COLO668 (cell line): Measurements from ENCODE around the gene SLC4A1.

Experiments used
- DNase-seq: peaks from one replicate; lab custom pipeline; 2025; ENCODE audit not compliant: unreplicated experiment; lab: John Stamatoyannopoulos, UW

SLC4A1 gene

GRCh38 chr17:44221862-44222111 lies 46.1 kb downstream of the SLC4A1 start:
- DNase-seq = no peak

GRCh38 chr17:44221084-44221861 lies 46.7 kb downstream of the SLC4A1 start:
- peak; percentile 54 for DNase-seq

- DNase-seq = peak; percentile 65
Observed at GRCh38 chr17:44220213-44221083, 47.5 kb downstream of the SLC4A1 start.

GRCh38 chr17:44219616-44220212 lies 48.2 kb downstream of the SLC4A1 start, which contains the start of gene UBTF:
UBTF (minus strand) TSS chr17:44219675; CDS start chr17:44218229, 1,446 bp downstream.
- peak; percentile 74 for DNase-seq

GRCh38 chr17:44219108-44219615 lies 48.8 kb downstream of the SLC4A1 start:
- DNase-seq = peak; percentile 78

- DNase-seq = peak; percentile 88
Observed at GRCh38 chr17:44218344-44219107, 49.4 kb downstream of the SLC4A1 start.

- DNase-seq = no peak
Observed at GRCh38 chr17:44217738-44218343, 50.1 kb downstream of the SLC4A1 start.

- DNase-seq = no peak
Observed at GRCh38 chr17:44216694-44217093, 51.2 kb downstream of the SLC4A1 start.

GRCh38 chr17:44216173-44216572 lies 51.8 kb downstream of the SLC4A1 start:
- no peak for DNase-seq

GRCh38 chr17:44214896-44215295 lies 53.0 kb downstream of the SLC4A1 start:
- DNase-seq = no peak

GRCh38 chr17:44214230-44214494 lies 53.8 kb downstream of the SLC4A1 start:
- DNase-seq = no peak

- no peak for DNase-seq
Observed at GRCh38 chr17:44213403-44214229, 54.3 kb downstream of the SLC4A1 start.

GRCh38 chr17:44212507-44213402 lies 55.2 kb downstream of the SLC4A1 start:
- DNase-seq = no peak

GRCh38 chr17:44211281-44212265 lies 56.4 kb downstream of the SLC4A1 start:
- no peak for DNase-seq

GRCh38 chr17:44210342-44211192 lies 57.4 kb downstream of the SLC4A1 start:
- DNase-seq = peak; percentile 82

GRCh38 chr17:44209786-44210341 lies 58.1 kb downstream of the SLC4A1 start:
- DNase-seq = no peak
